HG02588 (cell line): Measurements from ENCODE around the gene IGFALS.

Source experiments
- ATAC-seq: cut with Tn5 transposase; IDR thresholded peaks from one replicate; pipeline ENCODE4 v1.9.1; 2021; ENCODE audit warnings: mild to moderate bottlenecking, moderate library complexity; ENCODE audit not compliant: unreplicated experiment

IGFALS gene

DNA sequence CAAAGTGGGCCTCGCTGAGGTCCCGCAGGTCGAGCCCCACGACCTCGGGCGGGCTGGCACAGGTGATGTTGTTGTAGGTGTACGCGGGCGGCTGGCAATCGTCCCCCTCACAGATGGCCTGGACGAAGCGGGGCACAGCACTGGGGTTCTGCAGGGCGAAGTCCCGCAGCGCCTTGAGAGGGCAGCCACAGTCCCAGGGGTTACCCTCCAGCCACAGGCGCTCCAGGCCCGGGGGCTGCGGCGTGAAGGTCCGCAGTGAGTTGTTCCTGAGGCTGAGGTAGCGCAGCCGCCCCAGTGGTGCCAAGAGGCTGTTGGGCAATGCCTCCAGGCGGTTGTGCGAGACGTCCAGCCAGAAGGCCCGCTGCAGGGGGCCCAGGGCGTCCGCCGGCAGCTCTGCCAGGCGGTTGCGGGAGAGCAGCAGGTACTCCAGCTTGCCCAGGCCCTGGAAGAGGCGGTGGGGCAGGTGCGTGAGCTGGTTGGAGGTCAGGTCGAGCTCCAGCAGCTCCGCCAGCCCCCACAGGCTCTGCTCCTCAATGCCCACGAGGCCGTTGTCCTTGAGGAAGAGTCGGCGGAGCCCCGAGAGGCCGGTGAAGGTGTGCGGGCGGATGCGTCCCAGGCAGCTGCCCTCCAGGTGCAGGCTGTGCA is 2.8 kb downstream of the IGFALS start:
- ATAC-seq: no peak

DNA sequence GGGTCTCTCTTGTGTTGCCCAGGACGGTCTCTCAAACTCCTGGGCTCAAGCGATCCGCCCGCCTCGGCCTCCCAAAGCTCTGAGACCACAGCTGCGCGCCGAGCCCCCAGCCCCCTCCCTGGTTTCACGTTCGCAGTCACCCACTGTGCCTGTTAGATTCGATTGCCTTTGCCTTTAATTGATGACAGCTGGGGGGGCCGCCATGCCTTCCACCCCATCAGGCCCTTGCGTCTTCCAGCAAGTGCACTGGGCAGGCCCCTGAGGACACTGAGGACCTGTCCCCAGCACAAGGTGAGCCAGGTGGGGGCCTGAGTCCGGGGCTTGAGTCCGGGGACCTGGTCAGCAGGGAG is 3.3 kb downstream of the IGFALS start:
- no peak for ATAC-seq

DNA sequence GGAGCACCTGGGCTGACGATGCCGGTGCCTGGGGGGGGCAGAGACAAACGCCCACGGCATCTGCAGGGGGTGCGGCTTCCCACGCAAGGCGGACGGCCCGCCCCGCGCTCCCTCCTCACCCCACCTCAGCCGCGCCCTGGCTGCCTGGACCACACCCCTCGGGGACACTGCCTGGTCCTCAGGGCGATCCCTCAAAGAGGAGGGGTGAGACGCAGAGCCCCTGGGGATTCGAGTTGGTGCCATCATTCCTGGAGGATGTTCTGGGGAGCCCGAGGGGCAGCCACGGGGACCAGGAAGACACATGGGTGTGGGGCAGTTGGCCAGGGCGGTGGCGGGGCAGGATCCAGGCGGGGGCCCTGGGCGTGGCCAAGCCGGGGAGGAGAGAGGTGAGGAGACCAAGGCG is 3.9 kb downstream of the IGFALS start:
- no peak for ATAC-seq

DNA sequence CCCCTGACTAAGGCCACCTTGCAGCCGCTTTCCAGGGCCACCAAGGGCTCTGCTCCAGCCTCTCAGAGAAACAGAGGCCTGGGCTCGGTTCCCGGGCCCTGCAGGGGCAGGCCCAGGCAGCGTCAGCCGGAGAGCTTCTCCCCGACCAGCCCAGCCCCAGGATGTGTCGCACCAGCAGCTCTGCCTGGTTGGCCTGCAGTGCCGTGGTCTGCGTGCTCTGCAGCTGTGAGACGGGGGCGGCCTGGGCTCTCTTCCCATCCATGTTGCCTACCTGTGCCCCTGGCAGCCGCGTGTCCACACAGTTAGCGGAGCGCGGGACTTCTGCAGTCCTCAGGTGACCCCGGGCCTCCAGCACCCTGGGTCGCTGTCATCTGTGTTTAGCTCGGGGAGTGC is 4.8 kb downstream of the IGFALS start:
- no peak for ATAC-seq

DNA sequence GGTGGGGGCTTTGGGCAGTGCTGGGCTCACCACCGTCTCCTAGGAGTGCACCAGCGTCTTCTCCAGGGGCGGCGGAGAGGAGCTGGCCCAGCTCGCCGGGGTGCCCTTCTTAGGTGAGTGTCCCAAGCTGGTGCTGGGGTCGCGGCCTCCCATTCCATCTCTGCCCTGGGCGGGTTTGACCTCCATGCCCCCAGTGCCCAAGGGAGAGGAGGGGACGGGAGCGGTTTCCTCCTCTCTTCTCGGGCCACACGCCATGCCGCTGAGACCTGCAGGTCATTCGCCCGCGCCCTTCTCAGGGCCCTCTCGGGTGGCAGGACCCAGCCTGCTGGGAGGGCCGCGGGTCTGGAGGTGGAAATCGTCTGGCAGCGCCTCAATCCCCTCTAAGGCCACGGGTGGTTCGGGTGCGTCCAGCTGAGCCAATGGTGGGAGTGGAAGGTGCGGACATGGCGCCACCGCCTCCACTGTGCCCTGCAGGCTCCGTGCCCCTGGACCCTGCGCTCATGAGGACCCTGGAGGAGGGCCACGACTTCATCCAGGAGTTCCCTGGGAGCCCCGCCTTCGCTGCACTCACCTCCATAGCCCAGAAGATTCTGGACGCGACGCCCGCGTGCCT is 5.3 kb downstream of the IGFALS start:
- ATAC-seq: no peak

DNA sequence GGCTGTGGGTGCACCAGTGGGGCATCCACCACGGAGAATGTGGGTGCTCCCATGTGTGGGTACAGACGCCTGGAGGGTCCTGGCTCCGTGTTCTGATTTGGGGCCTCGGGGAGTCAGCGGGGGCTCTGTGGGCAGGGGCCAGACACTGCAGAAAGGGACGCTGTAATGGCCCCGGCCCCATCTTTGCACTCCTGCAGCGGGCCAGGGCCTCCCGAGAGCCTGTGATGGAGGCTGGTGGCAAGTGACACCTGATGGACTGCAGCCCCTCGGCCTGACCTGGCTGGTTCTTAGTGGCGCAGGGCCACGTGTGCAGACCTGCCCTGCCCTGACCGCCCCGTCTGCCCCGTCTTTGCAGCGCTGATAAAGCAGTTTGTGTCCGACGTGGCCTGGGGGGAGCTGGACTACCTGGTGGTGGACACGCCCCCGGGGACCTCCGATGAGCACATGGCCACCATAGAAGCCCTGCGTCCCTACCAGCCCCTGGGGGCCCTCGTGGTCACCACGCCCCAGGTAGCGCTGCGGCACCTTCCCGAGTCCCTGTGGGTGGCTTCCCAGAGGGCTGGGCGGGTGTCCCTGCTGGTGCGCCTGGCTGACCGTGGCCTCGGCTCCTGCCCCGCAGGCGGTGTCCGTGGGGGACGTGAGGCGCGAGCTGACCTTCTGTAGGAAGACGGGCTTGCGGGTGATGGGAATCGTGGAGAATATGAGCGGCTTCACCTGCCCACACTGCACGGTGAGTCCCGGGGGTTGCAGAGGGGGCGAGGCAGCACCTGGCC is 6.0 kb downstream of the IGFALS start:
- no peak for ATAC-seq

DNA sequence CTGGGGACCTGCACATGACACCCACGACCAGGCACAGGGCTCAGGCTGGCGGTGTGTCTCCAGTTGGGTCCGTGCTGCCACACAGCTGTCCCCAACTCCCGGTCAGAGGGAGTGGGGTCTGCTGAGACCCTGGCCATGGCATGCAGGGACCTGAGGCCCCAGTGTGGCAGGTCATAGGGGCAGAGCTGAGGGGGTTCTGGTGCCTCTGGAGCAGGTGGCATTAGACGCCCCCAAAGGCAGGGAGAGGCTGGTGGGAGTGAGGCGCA is 6.5 kb downstream of the IGFALS start:
- no peak for ATAC-seq

DNA sequence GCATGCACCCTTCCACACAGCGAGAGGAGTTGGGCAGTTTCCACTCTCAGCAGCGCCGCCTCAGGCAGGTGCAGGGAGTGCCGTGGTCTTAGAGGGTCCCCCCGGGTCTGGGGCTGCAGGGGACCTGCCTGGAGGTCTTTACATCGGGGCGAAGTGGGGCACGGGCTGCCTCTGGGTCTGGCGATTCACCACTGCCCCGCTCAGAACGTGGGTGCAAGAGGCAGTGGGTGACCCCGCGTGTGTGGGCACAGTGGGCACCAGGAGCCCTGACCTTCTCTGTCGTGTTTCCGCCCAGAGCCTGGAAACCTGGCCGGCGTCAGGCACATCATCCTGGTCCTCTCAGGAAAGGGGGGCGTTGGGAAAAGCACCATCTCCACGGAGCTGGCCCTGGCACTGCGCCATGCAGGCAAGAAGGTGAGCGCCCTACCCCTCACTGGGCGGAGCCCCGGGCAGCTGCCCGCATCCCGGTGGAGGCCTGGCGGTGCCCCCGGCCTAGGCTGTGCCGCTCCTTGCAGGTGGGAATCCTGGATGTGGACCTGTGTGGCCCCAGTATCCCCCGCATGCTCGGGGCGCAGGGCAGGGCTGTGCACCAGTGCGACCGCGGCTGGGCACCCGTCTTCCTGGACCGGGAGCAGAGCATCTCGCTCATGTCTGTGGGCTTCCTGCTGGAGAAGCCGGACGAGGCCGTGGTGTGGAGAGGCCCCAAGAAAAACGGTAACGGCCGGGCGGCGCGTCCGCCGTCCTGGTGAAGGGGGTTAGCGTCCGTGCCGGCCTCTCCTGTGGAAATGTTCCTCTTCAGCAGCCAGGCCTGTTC is 7.1 kb downstream of the IGFALS start:
- ATAC-seq: no peak

DNA sequence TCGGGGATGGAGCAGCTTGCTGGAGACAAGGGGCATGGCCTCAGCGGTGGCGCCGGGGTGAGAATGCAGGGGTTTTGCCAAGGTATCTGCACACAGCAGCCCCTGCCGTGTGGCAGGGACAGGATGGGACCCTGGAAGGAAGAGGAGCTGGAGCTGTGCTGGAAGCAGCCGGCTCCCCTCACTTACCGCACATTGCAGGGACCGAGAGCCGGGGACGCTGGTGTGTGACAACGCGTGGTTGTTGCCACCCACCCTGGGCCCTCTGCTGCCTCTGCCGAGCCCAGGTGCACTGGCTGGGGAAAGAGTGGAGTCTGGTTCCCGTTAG is 7.7 kb downstream of the IGFALS start:
- no peak for ATAC-seq

DNA sequence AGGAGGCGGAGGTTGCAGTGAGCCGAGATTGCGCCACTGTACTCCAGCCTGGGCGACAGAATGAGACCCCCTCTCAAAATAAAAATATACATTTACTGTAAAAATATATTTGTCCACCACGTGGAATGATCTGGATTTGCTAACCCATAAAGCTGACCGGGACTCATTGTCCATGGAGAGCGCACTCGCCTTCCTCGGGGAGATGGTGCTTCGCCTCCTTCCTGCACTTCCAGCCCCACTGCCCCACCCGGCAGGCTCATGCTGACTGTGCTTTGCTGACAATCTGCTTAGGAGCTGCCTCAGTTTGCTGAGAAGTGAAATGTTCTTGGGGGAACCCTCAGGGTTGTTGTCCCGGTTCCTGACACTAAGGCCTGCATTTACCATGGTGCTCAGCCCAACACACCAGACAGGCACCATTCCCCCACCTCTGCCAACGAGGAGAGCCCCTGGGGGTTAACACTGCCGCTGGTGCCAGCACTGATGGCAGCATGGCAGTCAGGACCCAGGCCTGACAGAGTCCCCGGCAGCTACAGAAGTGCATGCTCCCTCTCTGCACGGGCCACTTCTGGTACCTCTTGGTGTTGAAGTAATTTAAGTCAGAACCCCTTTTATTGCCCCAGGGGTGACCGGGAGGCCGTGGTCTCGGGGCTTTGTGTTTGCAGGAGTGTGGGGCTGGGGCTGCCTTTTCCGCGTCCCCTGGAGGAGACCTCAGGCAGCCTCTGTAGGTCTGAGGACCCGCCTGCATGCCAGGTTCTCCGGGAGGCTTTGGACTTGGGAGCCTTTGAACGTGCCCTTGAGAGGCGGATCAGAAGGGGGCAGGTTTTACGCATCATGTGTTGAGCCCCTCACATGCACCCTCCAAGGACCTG is 8.3 kb downstream of the IGFALS start:
- no peak for ATAC-seq

DNA sequence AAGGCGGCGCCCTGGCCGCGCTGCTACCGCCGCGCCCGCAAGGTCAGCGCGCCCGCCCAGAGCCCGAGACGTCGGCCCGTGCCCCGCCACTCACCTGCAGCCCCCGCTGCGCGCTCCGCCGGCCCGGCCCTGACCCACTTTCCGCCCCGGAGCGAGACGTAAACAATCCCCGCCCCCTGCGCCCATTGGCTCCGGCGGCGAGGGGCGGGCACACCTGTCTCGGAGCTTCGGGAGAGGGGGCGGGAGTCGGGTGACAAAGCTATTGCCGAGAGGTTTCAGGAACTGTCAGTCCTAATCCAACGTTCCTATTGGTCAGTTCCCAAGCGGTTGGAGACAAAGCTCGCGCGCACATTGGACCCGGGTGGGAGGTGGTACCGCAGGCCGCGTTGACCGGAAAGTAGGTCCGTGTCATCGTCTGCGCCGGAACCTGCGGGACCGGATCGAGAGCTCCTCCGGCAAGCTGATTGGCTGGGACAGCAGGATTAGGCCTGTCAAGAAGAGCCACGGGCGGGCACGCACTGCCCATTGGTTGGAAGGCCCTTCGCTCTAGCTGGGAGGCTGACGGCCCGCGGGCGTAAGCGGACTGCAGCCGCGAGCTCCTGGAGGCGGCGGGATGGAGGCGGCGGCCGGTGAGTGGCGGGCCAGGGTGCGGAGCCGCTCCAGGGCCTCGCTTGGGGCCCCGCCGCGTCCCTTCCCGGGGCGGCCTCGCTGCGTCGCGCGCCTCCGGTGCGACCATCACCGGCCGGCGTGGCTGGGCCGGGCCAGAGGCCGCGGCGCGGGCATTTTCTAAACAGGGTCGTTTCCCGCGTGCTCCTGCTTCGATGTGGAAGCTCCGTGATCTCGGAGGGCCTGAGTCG is 10.9 kb downstream of the IGFALS start, which contains the start of the genes NUBP2 and SPSB3:
Gene NUBP2 (plus strand): TSS at position 553 of the 857 bp plus-strand sequence. CDS start 61 bp downstream, at position 614.
Gene SPSB3 (minus strand): TSS at position 164 of the 857 bp plus-strand sequence. CDS start 1,088 bp downstream, outside the sequence.
- peak; percentile 81 for ATAC-seq

DNA sequence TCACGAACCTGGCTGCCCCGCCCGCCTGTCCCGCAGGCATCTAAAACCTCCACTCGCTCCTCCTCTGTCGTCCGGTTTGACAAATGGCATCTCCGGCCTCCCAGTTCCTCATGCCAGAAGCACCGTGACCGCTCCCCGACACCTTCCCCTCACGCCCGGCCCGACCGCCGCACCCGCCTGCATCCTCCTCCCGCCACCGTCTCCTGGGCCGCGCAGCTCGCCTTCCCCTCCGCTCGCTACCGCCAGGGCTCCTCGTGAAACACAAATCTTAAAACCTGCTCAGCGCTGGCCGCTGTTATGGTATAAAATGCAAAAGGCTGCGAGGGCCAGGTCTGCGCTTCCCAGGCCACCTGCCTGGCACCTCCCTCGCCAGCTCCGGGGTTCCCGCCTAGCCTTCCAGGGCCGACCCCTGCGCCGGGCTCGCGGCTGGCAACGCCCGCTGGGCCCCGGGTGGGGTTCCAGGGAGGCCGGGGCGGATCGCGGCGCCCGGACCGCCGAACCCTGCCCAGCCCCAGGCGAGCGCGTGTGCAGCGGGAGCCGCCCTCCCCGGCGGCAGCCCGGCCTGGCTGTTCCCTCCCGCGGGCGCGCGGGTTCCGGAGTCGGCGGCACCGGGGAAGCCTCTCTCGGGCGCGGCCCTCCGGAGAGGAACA is 11.6 kb downstream of the IGFALS start:
- ATAC-seq: peak; percentile 5

DNA sequence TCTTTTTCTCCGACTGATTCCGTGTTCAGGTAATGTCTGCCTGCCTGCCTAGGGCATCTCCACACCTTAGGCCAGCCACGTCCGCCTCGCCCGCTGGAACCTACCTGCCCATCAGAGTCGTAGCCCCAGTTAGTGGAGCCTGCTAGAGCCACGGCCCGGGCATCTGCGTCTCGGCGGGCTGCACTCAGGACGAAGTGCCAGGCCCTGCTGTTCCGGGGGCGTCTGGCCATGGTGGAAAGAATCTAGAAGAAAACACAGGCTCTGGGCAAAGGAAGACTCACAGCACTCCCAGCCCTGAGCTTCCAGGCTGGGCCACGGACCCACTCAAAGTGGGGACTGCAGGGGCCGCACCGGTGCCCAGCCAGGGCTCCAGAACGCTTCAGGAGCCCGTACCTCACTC is 12.3 kb downstream of the IGFALS start:
- ATAC-seq: no peak

DNA sequence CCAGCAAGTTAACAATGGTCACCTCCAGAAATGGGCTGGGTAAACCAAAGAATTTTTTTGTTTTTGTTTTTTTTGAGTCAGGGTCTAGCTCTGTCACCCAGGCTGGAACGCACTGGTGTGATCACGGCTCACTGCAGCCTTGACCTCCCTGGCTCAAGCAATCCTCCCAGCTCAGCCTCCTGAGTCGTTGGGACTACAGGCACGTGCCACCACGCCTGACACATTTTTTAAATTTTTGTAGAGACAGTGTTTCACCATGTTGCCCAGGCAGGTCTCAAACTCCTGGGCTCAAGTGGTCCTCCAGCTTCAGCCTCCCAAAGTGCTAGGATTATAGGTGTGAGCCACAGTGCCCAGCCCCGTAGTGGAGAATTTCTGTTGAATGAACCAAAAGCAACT is 12.8 kb downstream of the IGFALS start:
- ATAC-seq: no peak

DNA sequence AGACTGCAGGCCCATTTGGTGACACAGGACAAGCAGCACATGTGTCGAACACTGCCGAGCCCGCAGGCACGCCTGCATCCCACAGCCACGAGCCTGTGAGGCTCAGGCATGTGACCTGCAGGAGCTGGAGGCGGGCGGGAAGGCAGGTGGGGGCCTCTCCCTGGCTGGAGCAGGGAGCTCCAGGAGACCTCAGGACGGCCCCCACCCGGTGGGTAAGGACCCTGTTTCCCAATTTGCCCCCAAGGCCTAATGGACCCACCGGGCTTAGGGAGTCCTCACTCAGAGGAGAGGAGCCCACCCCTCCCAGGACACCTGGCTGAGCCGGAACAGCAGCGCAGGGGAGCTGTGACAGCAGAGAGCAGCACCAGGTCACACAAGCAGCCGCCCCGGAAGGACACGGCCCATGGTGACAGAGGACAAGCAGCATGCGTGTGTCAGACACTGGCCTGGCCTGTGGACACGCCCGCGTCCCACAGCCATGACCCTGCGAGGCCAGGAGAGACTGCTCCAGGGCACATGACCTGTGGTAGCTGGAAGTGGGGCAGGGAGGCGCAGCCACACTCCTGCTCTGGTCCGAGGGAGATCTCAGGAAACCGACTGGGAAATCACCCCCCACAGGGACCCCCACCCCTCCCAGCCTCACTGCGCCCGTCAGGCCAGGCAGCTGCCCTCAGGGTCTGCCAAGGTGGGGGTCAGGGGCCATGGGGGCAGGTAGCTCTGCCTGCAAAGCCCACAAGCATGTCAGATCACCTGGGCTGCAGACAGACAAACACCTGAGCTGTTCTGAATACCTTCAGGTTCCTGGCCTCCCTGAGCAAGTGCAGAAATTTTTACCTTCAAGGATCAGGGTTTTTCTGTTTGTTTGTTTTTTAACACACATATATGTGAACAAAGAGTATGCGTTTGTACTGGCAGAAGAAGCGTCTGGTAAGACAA is 13.5 kb downstream of the IGFALS start:
- ATAC-seq: no peak

DNA sequence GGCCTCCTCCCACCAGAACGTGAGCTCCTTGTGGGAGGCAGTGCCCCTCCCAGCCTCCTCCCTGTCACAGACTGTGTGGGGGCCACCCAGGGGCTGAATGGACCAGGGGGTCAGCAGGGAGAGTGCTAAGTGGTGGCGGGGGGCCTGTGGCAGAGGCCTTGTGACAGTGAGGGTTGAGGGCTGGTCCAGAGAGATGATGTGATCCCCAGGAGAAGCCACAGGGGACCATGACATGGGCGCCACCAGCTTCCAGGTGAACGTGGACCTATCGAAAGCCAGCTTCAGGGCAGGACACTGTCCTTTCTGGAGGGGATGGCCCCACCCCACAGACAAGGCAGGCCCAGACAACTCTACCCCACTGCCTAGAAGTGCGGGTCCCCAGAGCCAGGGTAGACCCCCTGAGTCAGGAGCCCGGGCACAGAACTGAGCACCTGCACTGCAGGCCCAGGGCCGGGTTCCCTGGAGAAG is 14.2 kb downstream of the IGFALS start:
- ATAC-seq: no peak

DNA sequence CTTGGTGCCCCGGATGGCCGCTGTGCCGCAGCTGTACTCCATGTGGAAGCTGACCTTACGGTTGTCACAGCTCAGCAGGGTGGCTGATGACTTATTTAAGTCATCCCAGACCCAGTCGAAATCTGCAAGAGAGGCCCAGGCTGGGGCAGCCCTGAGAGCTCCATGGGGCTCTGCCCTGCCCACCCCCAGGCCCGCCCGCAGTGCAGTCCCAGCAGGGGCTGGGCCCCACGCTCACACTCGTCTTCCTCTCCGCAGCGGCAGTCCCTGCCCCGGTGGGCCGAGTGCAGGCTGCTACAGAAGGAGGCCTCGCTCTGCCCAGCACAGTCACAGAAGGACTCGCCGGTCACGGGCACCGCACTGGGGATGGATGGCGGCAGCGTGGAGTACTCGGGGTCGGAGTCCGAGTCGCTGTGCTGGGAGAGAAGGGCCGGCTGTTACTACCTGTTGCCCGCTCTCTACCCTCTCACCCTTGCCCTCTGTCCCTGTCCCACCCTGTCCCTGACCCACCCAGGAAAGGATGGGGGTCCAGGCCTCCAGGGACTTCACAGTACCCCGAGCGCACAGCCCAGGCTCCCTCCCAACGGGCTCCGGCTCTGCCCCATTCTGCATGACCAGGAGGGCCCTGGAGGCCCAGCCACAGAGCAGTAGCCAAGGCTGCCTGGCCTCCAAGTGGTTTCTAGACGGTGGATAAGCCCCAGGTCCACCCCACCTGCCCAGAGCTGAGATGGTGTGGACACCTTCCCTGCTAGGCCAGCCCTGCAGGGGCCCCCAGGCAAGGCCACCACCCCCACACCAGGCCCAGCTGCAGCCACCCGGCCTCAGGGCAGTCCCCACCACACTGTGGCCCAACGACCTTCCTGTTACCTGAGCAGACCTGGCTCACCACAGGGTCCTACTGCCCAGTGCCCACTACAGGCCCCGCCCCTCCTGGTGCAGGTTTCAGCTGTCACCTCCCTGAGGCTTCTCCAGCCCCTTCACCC is 15.0 kb downstream of the IGFALS start:
- ATAC-seq: no peak
